Activated B cell treated with CpG ODN at 0.5 μM for 24 hours (primary cell): ENCODE results near the gene KRT77. TPM values are rescaled to one million over a fixed set of nuclear protein-coding genes. Genes with fewer than 3 reads are reported as not detected.

ENCODE experiments used
- ATAC-seq: fragments of 200-7000 bp; cut with Tn5 transposase; one replicate; pipeline ENCODE4 v1.10.0; 2021; ENCODE audit warnings: low read depth, mild to moderate bottlenecking, moderate library complexity
- CTCF ChIA-PET: fragments of 350-600 bp; sonication (Branson Sonifier 250); formaldehyde crosslinking; loops from one replicate; lab custom pipeline; 2021; ENCODE audit warnings: antibody characterized with exemption; lab: Charles Lee
- POLR2A ChIA-PET: fragments of 350-600 bp; sonication (Branson Sonifier 250); formaldehyde crosslinking; loops from one replicate; lab custom pipeline; 2021; ENCODE audit warnings: antibody characterized with exemption; lab: Charles Lee
- DNase-seq: peaks from one replicate; pipeline ENCODE4 v3.0.0; 2022
- H3K27ac Mint-ChIP-seq: one replicate; pipeline ENCODE4 v1.8.0; 2020; ENCODE audit warnings: mixed read lengths
- H3K27me3 Mint-ChIP-seq: one replicate; pipeline ENCODE4 v1.8.0; 2021; ENCODE audit warnings: mixed read lengths
- H3K36me3 Mint-ChIP-seq: one replicate; pipeline ENCODE4 v1.8.0; 2021; ENCODE audit warnings: low read depth, mixed read lengths
- H3K4me1 Mint-ChIP-seq: one replicate; pipeline ENCODE4 v1.8.0; 2021; ENCODE audit warnings: mixed read lengths
- H3K4me3 Mint-ChIP-seq: one replicate; pipeline ENCODE4 v1.8.0; 2020; ENCODE audit warnings: mild to moderate bottlenecking, mixed read lengths
- H3K9me3 Mint-ChIP-seq: one replicate; pipeline ENCODE4 v1.8.0; 2020; ENCODE audit warnings: mixed read lengths
- CTCF ChIP-seq: fragments of 200-600 bp; IDR thresholded peaks from one replicate; pipeline ENCODE4 v1.8.0; 2022; ENCODE audit warnings: antibody characterized with exemption, mild to moderate bottlenecking
- intact Hi-C: fragments of 100-400 bp; cut with micrococcal nuclease; formaldehyde crosslinking; loops from one replicate; pipeline ENCODE4 v1.15.1; 2024
- total RNA-seq: library from RNA; stranded (reverse); gene quantifications from 2 replicates; pipeline ENCODE4 v1.2.3, GENCODE V29; 2022

KRT77 gene
- total RNA-seq, 1 donor from 2014 or later: not detected

- H3K9me3 Mint-ChIP-seq: no peaks in the 10 kb centered on the region
- H3K36me3 Mint-ChIP-seq: no peaks in the 10 kb centered on the region
- TF ChIP-seq CTCF: no peak
- no peak for DNase-seq
- no peak overlapping the region for H3K27ac Mint-ChIP-seq
- ChIA-PET CTCF (no interaction called here), POLR2A (no interaction called here)
- no peak overlapping the region for H3K4me3 Mint-ChIP-seq
- no peaks in the 10 kb centered on the region for H3K4me1 Mint-ChIP-seq
- ATAC-seq: no peak
- peaks cover 8% of the 10 kb centered on the region for H3K27me3 Mint-ChIP-seq
- intact Hi-C loops: no loop called here
These were observed 47.6 kb downstream of the KRT77 start for GRCh38 chr12:52655720-52656124.

- ChIA-PET CTCF (no interaction called here), POLR2A (no interaction called here)
- no peak for ATAC-seq
- H3K4me1 Mint-ChIP-seq: no peaks in the 10 kb centered on the region
- H3K36me3 Mint-ChIP-seq: no peaks in the 10 kb centered on the region
- no peak overlapping the region for H3K27ac Mint-ChIP-seq
- TF ChIP-seq CTCF: no peak
- H3K4me3 Mint-ChIP-seq: no peak overlapping the region
- DNase-seq: no peak
- no peaks in the 10 kb centered on the region for H3K9me3 Mint-ChIP-seq
- intact Hi-C loops: no loop called here
- peaks cover 8% of the 10 kb centered on the region for H3K27me3 Mint-ChIP-seq
These were observed 48.1 kb downstream of the KRT77 start for GRCh38 chr12:52655251-52655650.

- POLR2A ChIA-PET: no interaction called here
- Mint-ChIP-seq H3K4me3 (no peak within 1 kb of the TSS), H3K27ac (no peak within 1 kb of the TSS), H3K27me3 (no peaks in the 10 kb centered on the region), H3K9me3 (no peaks in the 10 kb centered on the region), H3K36me3 (no peaks in the 10 kb centered on the region), H3K4me1 (no peaks in the 10 kb centered on the region)
- TF ChIP-seq CTCF: no peak
- intact Hi-C loops: no loop called here
- DNase-seq (no peak), ATAC-seq (no peak)
- CTCF ChIA-PET: no interaction called here
These were observed 51.5 kb downstream of the KRT77 start, which contains the start of gene KRT2 for GRCh38 chr12:52651726-52652261. KRT2 (minus strand) TSS chr12:52652211; CDS start chr12:52652142, 69 bp downstream.

- CTCF ChIA-PET: no interaction called here
- no peaks in the 10 kb centered on the region for H3K36me3 Mint-ChIP-seq
- no peak overlapping the region for H3K4me3 Mint-ChIP-seq
- no peak overlapping the region for H3K27ac Mint-ChIP-seq
- ATAC-seq (no peak), DNase-seq (no peak)
- no peaks in the 10 kb centered on the region for H3K27me3 Mint-ChIP-seq
- POLR2A ChIA-PET: no interaction called here
- intact Hi-C loops: no loop called here
- no peak for TF ChIP-seq CTCF
- no peaks in the 10 kb centered on the region for H3K4me1 Mint-ChIP-seq
- H3K9me3 Mint-ChIP-seq: no peaks in the 10 kb centered on the region
These were observed 52.7 kb downstream of the KRT77 start for GRCh38 chr12:52650520-52651081.

- no peak for DNase-seq
- H3K36me3 Mint-ChIP-seq: no peaks in the 10 kb centered on the region
- no peak overlapping the region for H3K27ac Mint-ChIP-seq
- no peak for TF ChIP-seq CTCF
- intact Hi-C loops: no loop called here
- CTCF ChIA-PET: no interaction called here
- H3K27me3 Mint-ChIP-seq: no peaks in the 10 kb centered on the region
- no peaks in the 10 kb centered on the region for H3K9me3 Mint-ChIP-seq
- POLR2A ChIA-PET: no interaction called here
- no peak for ATAC-seq
- H3K4me1 Mint-ChIP-seq: no peaks in the 10 kb centered on the region
- no peak overlapping the region for H3K4me3 Mint-ChIP-seq
These were observed 54.3 kb downstream of the KRT77 start for GRCh38 chr12:52649066-52649465.
